Calu3 (cell line): ENCODE measurements around the gene SDK2. TPM values are rescaled to one million over a fixed set of nuclear protein-coding genes. Genes with fewer than 3 reads are reported as not detected.

Experiments used
- BruUV-seq: library from RNA; stranded (reverse); fragments of 400-500 nt; replicated peaks from 2 replicates; lab custom pipeline; 2021; lab: Mats Ljungman, UMichigan
- CTCF ChIA-PET: fragments of 300-600 bp; sonication (Branson Sonifier 250); formaldehyde crosslinking; loops from one replicate; lab custom pipeline; 2022; ENCODE audit warnings: antibody characterized with exemption; lab: Charles Lee
- DNase-seq: peaks from one replicate; pipeline ENCODE4 v3.0.0; 2022
- H3K27ac Mint-ChIP-seq: one replicate; pipeline ENCODE4 v1.8.0; 2022; ENCODE audit warnings: mixed read lengths; ENCODE audit not compliant: unreplicated experiment
- H3K27me3 Mint-ChIP-seq: one replicate; pipeline ENCODE4 v1.8.0; 2022; ENCODE audit warnings: mixed read lengths; ENCODE audit not compliant: unreplicated experiment
- H3K36me3 Mint-ChIP-seq: one replicate; pipeline ENCODE4 v1.8.0; 2022; ENCODE audit warnings: mild to moderate bottlenecking, moderate library complexity, mixed read lengths; ENCODE audit not compliant: insufficient read depth, unreplicated experiment
- H3K4me1 Mint-ChIP-seq: one replicate; pipeline ENCODE4 v1.8.0; 2022; ENCODE audit warnings: mild to moderate bottlenecking, low read depth, mixed read lengths; ENCODE audit not compliant: unreplicated experiment
- H3K4me3 Mint-ChIP-seq: one replicate; pipeline ENCODE4 v1.8.0; 2022; ENCODE audit warnings: mild to moderate bottlenecking, low read depth, moderate library complexity, mixed read lengths; ENCODE audit not compliant: unreplicated experiment
- H3K9me3 Mint-ChIP-seq: one replicate; pipeline ENCODE4 v1.8.0; 2022; ENCODE audit warnings: low read depth, mixed read lengths; ENCODE audit not compliant: unreplicated experiment
- intact Hi-C: fragments of 100-400 bp; cut with micrococcal nuclease; formaldehyde crosslinking; loops from one replicate; pipeline ENCODE4 v1.10.0; 2022; ENCODE audit not compliant: unreplicated experiment
- total RNA-seq: library from RNA; stranded (reverse); gene quantifications from 2 replicates; pipeline ENCODE4 v1.2.3, GENCODE V29; 2022
- TF ChIP-seq, protein P1 (sequence below): fragments of 200-600 bp; IDR thresholded peaks from one replicate; pipeline ENCODE4 v1.8.0; 2022; ENCODE audit warnings: antibody characterized with exemption; ENCODE audit not compliant: unreplicated experiment

SDK2 gene
- total RNA-seq, 1 experiment from 2014 or later, result not detected

GRCh38 chr17:73646409-73647300, 2.4 kb upstream of the SDK2 start:
- Mint-ChIP-seq H3K27me3 (peaks cover 99% of the 10 kb centered on the region), H3K27ac (no peak overlapping the region), H3K9me3 (no peaks in the 10 kb centered on the region), H3K4me1 (no peaks in the 10 kb centered on the region), H3K4me3 (no peak overlapping the region), H3K36me3 (no peaks in the 10 kb centered on the region)
- CTCF ChIA-PET, result interaction anchor here (0.6 kb wide), 1 partner anchor 133 kb away, joined by 3 read pairs; no protein-coding TSS in a partner anchor
- peak; percentile 7 for DNase-seq
- no TSS peak for BruUV-seq
- intact Hi-C loops, result no loop called here
- TF ChIP-seq, protein P1, sequence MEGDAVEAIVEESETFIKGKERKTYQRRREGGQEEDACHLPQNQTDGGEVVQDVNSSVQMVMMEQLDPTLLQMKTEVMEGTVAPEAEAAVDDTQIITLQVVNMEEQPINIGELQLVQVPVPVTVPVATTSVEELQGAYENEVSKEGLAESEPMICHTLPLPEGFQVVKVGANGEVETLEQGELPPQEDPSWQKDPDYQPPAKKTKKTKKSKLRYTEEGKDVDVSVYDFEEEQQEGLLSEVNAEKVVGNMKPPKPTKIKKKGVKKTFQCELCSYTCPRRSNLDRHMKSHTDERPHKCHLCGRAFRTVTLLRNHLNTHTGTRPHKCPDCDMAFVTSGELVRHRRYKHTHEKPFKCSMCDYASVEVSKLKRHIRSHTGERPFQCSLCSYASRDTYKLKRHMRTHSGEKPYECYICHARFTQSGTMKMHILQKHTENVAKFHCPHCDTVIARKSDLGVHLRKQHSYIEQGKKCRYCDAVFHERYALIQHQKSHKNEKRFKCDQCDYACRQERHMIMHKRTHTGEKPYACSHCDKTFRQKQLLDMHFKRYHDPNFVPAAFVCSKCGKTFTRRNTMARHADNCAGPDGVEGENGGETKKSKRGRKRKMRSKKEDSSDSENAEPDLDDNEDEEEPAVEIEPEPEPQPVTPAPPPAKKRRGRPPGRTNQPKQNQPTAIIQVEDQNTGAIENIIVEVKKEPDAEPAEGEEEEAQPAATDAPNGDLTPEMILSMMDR, result no peak

DNA sequence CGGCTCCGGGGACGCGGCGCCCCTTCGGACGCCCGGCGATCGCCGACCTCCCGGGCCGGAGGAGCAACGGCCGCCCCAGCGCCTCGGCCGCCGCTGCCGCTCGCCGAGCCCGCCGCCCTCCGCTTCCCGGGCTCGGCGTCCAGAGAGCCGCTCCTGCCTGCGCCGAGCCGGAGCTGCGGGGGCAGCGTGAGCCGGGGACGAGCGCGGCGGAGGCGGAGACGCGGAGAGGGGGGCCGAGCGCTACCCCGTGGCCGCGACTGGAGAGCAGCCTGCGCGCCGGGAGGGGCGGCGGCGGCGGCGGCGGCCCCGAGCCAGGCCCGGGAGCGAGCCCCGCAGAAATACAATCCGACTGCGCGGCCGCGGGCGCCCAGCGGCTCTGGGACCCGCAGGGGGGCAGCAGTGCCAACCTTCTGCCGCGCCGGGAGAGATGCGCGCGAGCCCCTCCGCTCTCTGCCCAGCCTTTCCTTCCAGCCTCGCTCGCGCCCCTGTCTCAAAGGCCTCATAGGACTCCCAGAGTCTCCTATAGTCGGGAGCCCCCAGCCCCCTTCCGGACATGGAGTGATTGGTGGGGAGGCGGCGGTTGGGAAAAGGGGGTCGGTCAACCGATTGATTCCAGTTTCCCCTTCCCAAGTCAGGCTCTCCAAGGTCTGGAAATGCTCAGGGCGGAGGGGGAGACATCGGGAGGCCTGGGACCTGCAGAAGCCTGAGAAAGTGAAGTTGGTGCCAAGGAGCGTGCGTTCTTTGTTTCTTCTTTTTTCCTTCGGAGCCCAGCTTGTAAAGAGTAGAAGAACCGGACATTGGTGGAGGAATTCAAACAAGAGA, 1.0 kb upstream of the SDK2 start:
- CTCF ChIA-PET, result no interaction called here
- Mint-ChIP-seq H3K27ac (no peak overlapping the region), H3K9me3 (no peaks in the 10 kb centered on the region), H3K27me3 (peaks cover 100% of the 10 kb centered on the region), H3K36me3 (no peaks in the 10 kb centered on the region), H3K4me1 (no peaks in the 10 kb centered on the region), H3K4me3 (no peak overlapping the region)
- TF ChIP-seq, protein P1, result no peak
- intact Hi-C loops, result no loop called here
- DNase-seq, result peak; percentile 18
- no TSS peak for BruUV-seq

DNA sequence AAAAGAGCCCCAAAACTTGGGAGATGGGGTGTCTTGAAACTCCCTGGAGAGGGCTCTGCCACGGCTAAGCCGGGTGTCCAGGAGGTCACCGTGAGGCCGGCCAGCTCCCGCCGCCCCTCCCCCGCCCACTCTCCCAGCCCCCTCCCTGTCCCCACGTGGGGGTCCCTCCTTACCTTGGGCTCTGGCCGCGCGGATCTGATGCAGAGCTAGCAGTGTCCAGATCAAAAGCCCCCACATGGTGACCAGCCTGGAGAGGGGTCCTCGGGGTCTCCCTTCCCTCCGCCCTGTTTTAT, 447 bp downstream of the SDK2 start:
- intact Hi-C loops, result loop anchor here (5.0 kb wide), 1 partner anchor 354 kb away; no protein-coding TSS in a partner anchor
- Mint-ChIP-seq H3K9me3 (no peaks in the 10 kb centered on the region), H3K27me3 (peaks cover 100% of the 10 kb centered on the region), H3K27ac (no peak overlapping the region), H3K4me3 (peak overlapping the region; percentile 36), H3K4me1 (no peaks in the 10 kb centered on the region), H3K36me3 (no peaks in the 10 kb centered on the region)
- DNase-seq, result no peak
- TF ChIP-seq, protein P1, result no peak
- BruUV-seq, result no TSS peak
- CTCF ChIA-PET, result no interaction called here

- CTCF ChIA-PET, result no interaction called here
- peaks cover 100% of the 10 kb centered on the region for H3K27me3 Mint-ChIP-seq
- H3K27ac Mint-ChIP-seq, result no peak overlapping the region
- H3K36me3 Mint-ChIP-seq, result peaks cover 2% of the 10 kb centered on the region
- no peaks in the 10 kb centered on the region for H3K4me1 Mint-ChIP-seq
- intact Hi-C loops, result loop anchor here (5.0 kb wide), 1 partner anchor 354 kb away; no protein-coding TSS in a partner anchor
- H3K4me3 Mint-ChIP-seq, result peak overlapping the region; percentile 36
- peak; percentile 43 for DNase-seq
- H3K9me3 Mint-ChIP-seq, result no peaks in the 10 kb centered on the region
- TF ChIP-seq, protein P1, result no peak
- no TSS peak for BruUV-seq
These were observed 1.0 kb downstream of the SDK2 start for GRCh38 chr17:73643001-73643851.
